IMR-90 (cell line): Measurements from ENCODE around the gene DSC3. TPM values are rescaled to one million over a fixed set of nuclear protein-coding genes. Genes with fewer than 3 reads are reported as not detected.

ENCODE experiments used
- ATAC-seq: fragments of 200-7000 bp; cut with Tn5 transposase; 2 replicates; pipeline ENCODE4 v1.9.1; 2020; ENCODE audit warnings: low read depth, mild to moderate bottlenecking, moderate library complexity
- BruUV-seq: library from RNA; stranded (reverse); fragments of 400-500 nt; replicated peaks from 2 replicates; lab custom pipeline; 2021; lab: Mats Ljungman, UMichigan
- CTCF ChIA-PET: fragments of 300-600 bp; formaldehyde crosslinking; extraction: SDS; loops from one replicate; lab custom pipeline; 2021; ENCODE audit warnings: antibody characterized with exemption; lab: Yijun Ruan, JAX
- POLR2A ChIA-PET: fragments of 300-600 bp; sonication (Branson Sonifier 250); formaldehyde crosslinking; loops from one replicate; lab custom pipeline; 2022; ENCODE audit warnings: antibody characterized with exemption; ENCODE audit not compliant: unreplicated experiment; lab: Charles Lee
- DNase-seq: peaks from one replicate; pipeline ENCODE4 v3.0.0; 2013
- H2AFZ ChIP-seq: replicated peaks from 2 replicates; pipeline ENCODE3; 2013; ENCODE audit warnings: low read length, mild to moderate bottlenecking; ENCODE audit not compliant: poor library complexity
- H2AK5ac ChIP-seq: 2 replicates; pipeline ENCODE4 v1.6.1; 2013; ENCODE audit warnings: low read depth, low read length, inconsistent platforms
- H2AK9ac ChIP-seq: replicated peaks from 2 replicates; pipeline ENCODE3; 2013; ENCODE audit warnings: mild to moderate bottlenecking, low read depth, low read length, moderate library complexity; ENCODE audit not compliant: poor library complexity
- H2BK120ac ChIP-seq: 2 replicates; pipeline ENCODE4 v1.6.1; 2013; ENCODE audit warnings: low read depth, low read length, inconsistent platforms
- H2BK15ac ChIP-seq: 3 replicates; pipeline ENCODE4 v1.6.1; 2013; ENCODE audit warnings: low read depth, low read length, inconsistent platforms
- H2BK20ac ChIP-seq: 2 replicates; pipeline ENCODE4 v1.6.1; 2013; ENCODE audit warnings: low read depth, mild to moderate bottlenecking, inconsistent platforms, low read length, moderate library complexity
- H2BK5ac ChIP-seq: 2 replicates; pipeline ENCODE4 v1.6.1; 2013; ENCODE audit warnings: mild to moderate bottlenecking, low read depth, low read length, inconsistent platforms; ENCODE audit not compliant: poor library complexity, severe bottlenecking
- H3K14ac ChIP-seq: replicated peaks from 2 replicates; pipeline ENCODE4 v1.6.1; 2013; ENCODE audit warnings: low read depth, low read length, inconsistent platforms
- H3K18ac ChIP-seq: 2 replicates; pipeline ENCODE4 v1.6.1; 2013; ENCODE audit warnings: low read depth, low read length, control low read depth
- H3K23ac ChIP-seq: 2 replicates; pipeline ENCODE4 v1.6.1; 2013; ENCODE audit warnings: low read depth, low read length, inconsistent platforms
- H3K27ac ChIP-seq: 2 replicates; pipeline ENCODE4 v1.5.1; 2013; ENCODE audit warnings: mild to moderate bottlenecking, control low read depth, low read length; ENCODE audit not compliant: insufficient read depth
- H3K27me3 ChIP-seq: 2 replicates; pipeline ENCODE4 v1.6.1; 2013; ENCODE audit warnings: low read length; ENCODE audit not compliant: control insufficient read depth, insufficient read depth
- H3K36me3 ChIP-seq: 2 replicates; pipeline ENCODE4 v1.6.1; 2013; ENCODE audit warnings: low read length, mixed read lengths; ENCODE audit not compliant: control insufficient read depth, insufficient read depth
- H3K4ac ChIP-seq: 2 replicates; pipeline ENCODE4 v1.6.1; 2013; ENCODE audit warnings: low read depth, low read length, inconsistent platforms
- H3K4me1 ChIP-seq: 2 replicates; pipeline ENCODE4 v1.6.1; 2013; ENCODE audit warnings: low read length, mixed read lengths; ENCODE audit not compliant: control insufficient read depth, insufficient read depth
- H3K4me2 ChIP-seq: 2 replicates; pipeline ENCODE4 v1.6.1; 2013; ENCODE audit warnings: low read depth, mild to moderate bottlenecking, control low read depth, low read length, moderate library complexity
- H3K4me3 ChIP-seq: 2 replicates; pipeline ENCODE4 v1.5.1; 2013; ENCODE audit warnings: low read depth, mild to moderate bottlenecking, control low read depth, low read length, moderate library complexity; ENCODE audit not compliant: insufficient read depth
- H3K56ac ChIP-seq: 2 replicates; pipeline ENCODE4 v1.6.1; 2013; ENCODE audit warnings: low read length, inconsistent platforms; ENCODE audit not compliant: insufficient read depth; ENCODE audit errors: extremely low read depth
- H3K79me1 ChIP-seq, 2 experiments: 2 replicates each; pipeline ENCODE4 v1.6.1; 2013; ENCODE audit warnings: low read length in 2 of 2, inconsistent platforms in 1 of 2, low read depth in 1 of 2
- H3K9ac ChIP-seq: 2 replicates; pipeline ENCODE4 v1.6.1; 2013; ENCODE audit warnings: low read depth, low read length, control low read depth
- H3K9me1 ChIP-seq: 2 replicates; pipeline ENCODE4 v1.6.1; 2013; ENCODE audit warnings: low read length, inconsistent platforms; ENCODE audit not compliant: insufficient read depth
- H3K9me3 ChIP-seq: 2 replicates; pipeline ENCODE4 v1.6.1; 2013; ENCODE audit warnings: low read length; ENCODE audit not compliant: control insufficient read depth, insufficient read depth
- H4K20me1 ChIP-seq: 2 replicates; pipeline ENCODE4 v1.6.1; 2013; ENCODE audit warnings: low read length, inconsistent platforms; ENCODE audit not compliant: insufficient read depth
- H4K5ac ChIP-seq: 2 replicates; pipeline ENCODE4 v1.6.1; 2013; ENCODE audit warnings: mild to moderate bottlenecking, low read depth, low read length, control low read depth
- H4K8ac ChIP-seq, 2 experiments: 2 replicates each; pipeline ENCODE4 v1.6.1; 2013; ENCODE audit warnings: low read depth in 2 of 2, low read length in 2 of 2, control low read depth in 1 of 2, inconsistent platforms in 1 of 2
- H4K91ac ChIP-seq: 2 replicates; pipeline ENCODE4 v1.6.1; 2013; ENCODE audit warnings: low read depth, low read length, inconsistent platforms; ENCODE audit not compliant: insufficient read depth
- BHLHE40 ChIP-seq: fragments of 150-350 bp; IDR thresholded peaks from 2 replicates; pipeline ENCODE4 v1.6.1; 2016; ENCODE audit warnings: mild to moderate bottlenecking, low read depth, low read length
- CEBPB ChIP-seq: IDR thresholded peaks from 2 replicates; pipeline ENCODE4 v1.6.1; 2012; ENCODE audit warnings: low read depth, low read length, improper control_type of control experiment
- MAZ ChIP-seq: IDR thresholded peaks from 2 replicates; pipeline ENCODE4 v1.6.1; 2012; ENCODE audit warnings: low read depth, mild to moderate bottlenecking, low read length, improper control_type of control experiment, moderate library complexity, borderline replicate concordance
- MXI1 ChIP-seq: IDR thresholded peaks from 2 replicates; pipeline ENCODE4 v1.6.1; 2012; ENCODE audit warnings: low read depth, mild to moderate bottlenecking, low read length, moderate library complexity, borderline replicate concordance
- POLR2A ChIP-seq: IDR thresholded peaks from 2 replicates; pipeline ENCODE4 v1.6.1; 2012; ENCODE audit warnings: mild to moderate bottlenecking, low read depth, low read length
- RFX5 ChIP-seq: IDR thresholded peaks from 2 replicates; pipeline ENCODE4 v1.8.0; 2012; ENCODE audit warnings: low read depth, mild to moderate bottlenecking, low read length, moderate library complexity
- SMC3 ChIP-seq: fragments of 150-350 bp; IDR thresholded peaks from 2 replicates; pipeline ENCODE4 v1.6.1; 2016; ENCODE audit warnings: low read depth, mild to moderate bottlenecking, antibody characterized with exemption, low read length, moderate library complexity
- WGBS, 2 experiments: methylation state at CpG; one replicate each; pipeline versions ENCODE4 v1.1.5 to v1.1.7; 2013; ENCODE audit warnings: missing lambda C conversion rate in 2 of 2; ENCODE audit not compliant: insufficient read length in 1 of 2; ENCODE audit errors: extremely low coverage in 2 of 2; 5-methylcytosine and 5-hydroxymethylcytosine counted together
- dilution Hi-C: fragments of 300-500 bp; cut with HindIII; formaldehyde crosslinking; loops from one replicate; pipeline ENCODE4 v1.14.3; 2018; ENCODE audit warnings: low sequenced_read_pairs; ENCODE audit not compliant: unreplicated experiment
- in situ Hi-C: fragments of 300-500 bp; cut with MboI; formaldehyde crosslinking; loops from 3 replicates; pipeline ENCODE4 v1.14.3; 2019; ENCODE audit warnings: low sequenced_read_pairs, inconsistent platforms, mixed read lengths
- intact Hi-C: fragments of 100-400 bp; cut with micrococcal nuclease; formaldehyde crosslinking; loops from 2 replicates; pipeline ENCODE4 v1.10.0; 2022
- polyA plus RNA-seq, 3 experiments: library from polyadenylated mRNA; depleted of rRNA; stranded (reverse); fragments of >200 nt; gene quantifications; 2 replicates each; pipeline ENCODE4 v1.2.3, GENCODE V29; 2012; ENCODE audit warnings: low replicate concordance in 1 of 3
- total RNA-seq: library from RNA; depleted of rRNA; stranded (reverse); fragments of >200 nt; gene quantifications from 2 replicates; pipeline ENCODE4 v1.2.3, GENCODE V29; 2012
- TF ChIP-seq, protein P1 (sequence below): fragments of 150-350 bp; IDR thresholded peaks from 2 replicates; pipeline ENCODE4 v1.6.1; 2016; ENCODE audit warnings: low read depth, mild to moderate bottlenecking, low read length, moderate library complexity, borderline replicate concordance

Gene DSC3
- total and polyA plus RNA-seq, 2 of the 4 experiments (the other 2 are of a cell fraction): under 0.01 to 0.09 TPM

DNA sequence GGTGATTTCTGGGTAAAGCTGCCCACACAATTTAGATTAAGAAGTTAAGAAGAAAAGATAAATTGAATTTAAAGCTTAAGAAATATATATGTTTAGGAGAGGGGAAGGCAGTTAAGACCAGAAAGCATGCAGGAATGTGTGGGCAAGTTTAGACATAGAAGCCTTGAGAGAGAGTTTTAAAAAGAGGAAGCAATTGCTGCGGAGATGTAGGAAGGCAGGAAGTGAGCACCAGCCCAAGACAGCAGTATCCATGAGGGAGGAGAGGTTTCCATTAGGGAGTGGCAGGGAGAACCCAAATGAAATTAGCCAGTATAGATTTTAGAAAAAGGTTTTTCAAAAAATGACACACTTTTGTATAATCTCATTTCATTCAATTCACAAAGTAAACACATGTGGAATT lies 35.3 kb upstream of the DSC3 start:
- no peaks in the 10 kb centered on the region for H3K9me1 ChIP-seq
- H3K27ac ChIP-seq: no peak overlapping the region
- H4K20me1 ChIP-seq: no peaks in the 10 kb centered on the region
- no peak overlapping the region for H2BK5ac ChIP-seq
- H3K36me3 ChIP-seq: no peaks in the 10 kb centered on the region
- no peak overlapping the region for H2BK20ac ChIP-seq
- TF ChIP-seq RFX5 (no peak), MAZ (no peak), CEBPB (no peak), POLR2A (no peak), SMC3 (no peak), MXI1 (no peak), BHLHE40 (no peak)
- TF ChIP-seq, protein P1, sequence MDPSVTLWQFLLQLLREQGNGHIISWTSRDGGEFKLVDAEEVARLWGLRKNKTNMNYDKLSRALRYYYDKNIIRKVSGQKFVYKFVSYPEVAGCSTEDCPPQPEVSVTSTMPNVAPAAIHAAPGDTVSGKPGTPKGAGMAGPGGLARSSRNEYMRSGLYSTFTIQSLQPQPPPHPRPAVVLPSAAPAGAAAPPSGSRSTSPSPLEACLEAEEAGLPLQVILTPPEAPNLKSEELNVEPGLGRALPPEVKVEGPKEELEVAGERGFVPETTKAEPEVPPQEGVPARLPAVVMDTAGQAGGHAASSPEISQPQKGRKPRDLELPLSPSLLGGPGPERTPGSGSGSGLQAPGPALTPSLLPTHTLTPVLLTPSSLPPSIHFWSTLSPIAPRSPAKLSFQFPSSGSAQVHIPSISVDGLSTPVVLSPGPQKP: no peak
- in situ Hi-C loops: no loop called here
- H2AFZ ChIP-seq: no peak overlapping the region
- no peak overlapping the region for H3K4me2 ChIP-seq
- H3K56ac ChIP-seq: no peak overlapping the region
- H3K4me3 ChIP-seq: no peak overlapping the region
- H2AK5ac ChIP-seq: no peak overlapping the region
- DNase-seq (no peak), ATAC-seq (no peak)
- no peak overlapping the region for H2BK120ac ChIP-seq
- dilution Hi-C loops: no loop called here
- no TSS peak for BruUV-seq
- no peak overlapping the region for H4K91ac ChIP-seq
- 40% methylated on average over 1 of the region's 1 CpG; no CpG with 5 or more reads in 1 of the 2 experiments for WGBS, 2 experiments
- intact Hi-C loops: no loop called here
- H2AK9ac ChIP-seq: no peak overlapping the region
- H3K9me3 ChIP-seq: no peaks in the 10 kb centered on the region; the same call in 1 of the 2 replicates
- H4K5ac ChIP-seq: no peak overlapping the region
- no peak overlapping the region for H3K9ac ChIP-seq
- POLR2A ChIA-PET: no interaction called here
- H3K14ac ChIP-seq: no peak overlapping the region
- H3K18ac ChIP-seq: no peak overlapping the region
- H3K79me1 ChIP-seq: no peaks in the 10 kb centered on the region
- no peaks in the 10 kb centered on the region for H3K4me1 ChIP-seq
- no peak overlapping the region for H3K23ac ChIP-seq
- no peak overlapping the region for H3K4ac ChIP-seq
- CTCF ChIA-PET: no interaction called here
- no peak overlapping the region for H4K8ac ChIP-seq
- no peak overlapping the region for H2BK15ac ChIP-seq
- no peaks in the 10 kb centered on the region for H3K27me3 ChIP-seq
